Thyroid gland (tissue), 4 donors: ENCODE measurements around the gene TRPM2. TPM values are rescaled to one million over a fixed set of nuclear protein-coding genes. Genes with fewer than 3 reads are reported as not detected.
"Not testable (repeated sequence)": the region's sequence is repeated elsewhere in the genome, so short reads cannot be mapped to it uniquely, and the experiment has no call there.

Experiments used
- DNase-seq, 2 donors: peaks; one replicate each; pipeline ENCODE4 v3.0.0-alpha.2; 2019
- H3K27ac ChIP-seq, 3 donors: fragments of 200-600 bp; sonication (generic); 1 replicate in 2 of 3; 2 replicates in 1 of 3; pipeline ENCODE4 v1.5.1; 2016 to 2019; ENCODE audit warnings: mild to moderate bottlenecking in 1 of 3, moderate library complexity in 1 of 3
- H3K27me3 ChIP-seq: fragments of 200-600 bp; sonication (generic); one replicate; pipeline ENCODE4 v1.5.1; 2019
- H3K36me3 ChIP-seq, 2 donors: fragments of 200-600 bp; sonication (generic); one replicate each; pipeline ENCODE4 v1.5.1; 2016 to 2019
- H3K4me1 ChIP-seq, 2 donors: fragments of 200-600 bp; sonication (generic); one replicate each; pipeline ENCODE4 v1.5.1; 2017 to 2019
- H3K4me3 ChIP-seq, 3 donors: fragments of 200-600 bp; sonication (generic); replicated peaks in 1 of 3; 1 replicate in 2 of 3; 2 replicates in 1 of 3; pipeline ENCODE4 v1.5.1; 2016; ENCODE audit warnings: mild to moderate bottlenecking in 1 of 3
- H3K9me3 ChIP-seq: fragments of 200-600 bp; sonication (generic); one replicate; pipeline ENCODE4 v1.5.1; 2017
- CTCF ChIP-seq, 6 experiments: fragments of 200-600 bp in 3 of 6; fragments of 450-650 bp in 3 of 6; sonication (generic) in 3 of 6; IDR thresholded peaks; one replicate each; pipeline ENCODE4 v1.5.1; 2016 to 2019; ENCODE audit warnings: antibody characterized with exemption in 6 of 6, mild to moderate bottlenecking in 2 of 6, inconsistent platforms in 1 of 6, moderate library complexity in 1 of 6
- POLR2A ChIP-seq, 2 donors: fragments of 450-650 bp; IDR thresholded peaks; one replicate each; pipeline ENCODE4 v1.6.1; 2017; ENCODE audit warnings: antibody characterized with exemption in 2 of 2, mild to moderate bottlenecking in 2 of 2, moderate library complexity in 1 of 2
- WGBS, 2 donors: methylation state at CpG; one replicate each; pipeline ENCODE4 v1.1.5; 2017; 5-methylcytosine and 5-hydroxymethylcytosine counted together
- intact Hi-C: fragments of 100-400 bp; cut with DNase I; formaldehyde crosslinking; loops from one replicate; pipeline ENCODE4 v1.15.1; 2023
- total RNA-seq, 4 donors: library from RNA; depleted of rRNA; stranded (reverse); fragments of >200 nt; gene quantifications; one replicate each; pipeline ENCODE4 v1.2.3, GENCODE V29; 2016

TRPM2 gene
- total RNA-seq, 4 donors from 2014 or later: 0.67 to 2.6 (median 0.88) TPM

GRCh38 chr21:44360159-44360558, 6.7 kb downstream of the TRPM2 start:
- no peak for TF ChIP-seq CTCF (IDR thresholded peaks at IDR 0.05)
- no peak for TF ChIP-seq POLR2A (IDR thresholded peaks at IDR 0.05)
- H3K36me3 ChIP-seq: no peaks in the 10 kb centered on the region
- no peaks in the 10 kb centered on the region for H3K27me3 ChIP-seq
- no peaks in the 10 kb centered on the region for H3K9me3 ChIP-seq
- H3K27ac ChIP-seq: no peak overlapping the region
- no peak for DNase-seq
- H3K4me1 ChIP-seq: no peaks in the 10 kb centered on the region
- H3K4me3 ChIP-seq: no peak overlapping the region
- intact Hi-C loops: loop anchor here (10.0 kb wide), 1 partner anchor 65 kb away; no protein-coding TSS in a partner anchor
- 59 to 65% methylated on average over 8 of the region's 8 CpGs for WGBS, 2 donors

GRCh38 chr21:44361903-44362302, 8.5 kb downstream of the TRPM2 start:
- WGBS, 2 donors: 90 to 94% methylated on average over 5 of the region's 5 CpGs
- H3K4me3 ChIP-seq, H3K27me3 ChIP-seq, H3K27ac ChIP-seq, H3K9me3 ChIP-seq, H3K36me3 ChIP-seq, H3K4me1 ChIP-seq, DNase-seq: not testable (repeated sequence)
- intact Hi-C loops: loop anchor here (10.0 kb wide), 1 partner anchor 63 kb away; no protein-coding TSS in a partner anchor

GRCh38 chr21:44363278-44363677, 9.9 kb downstream of the TRPM2 start:
- DNase-seq: no peak
- TF ChIP-seq POLR2A (IDR thresholded peaks at IDR 0.05): no peak
- TF ChIP-seq CTCF (IDR thresholded peaks at IDR 0.05): no peak
- Histone ChIP-seq H3K27ac (no peak overlapping the region), H3K27me3 (no peaks in the 10 kb centered on the region), H3K4me1 (no peaks in the 10 kb centered on the region), H3K4me3 (no peak overlapping the region), H3K36me3 (no peaks in the 10 kb centered on the region), H3K9me3 (no peaks in the 10 kb centered on the region)
- WGBS, 2 donors: 93 to 96% methylated on average over 1 of the region's 1 CpG
- intact Hi-C loops: loop anchor here (10.0 kb wide), 1 partner anchor 62 kb away; no protein-coding TSS in a partner anchor

- H3K27me3 ChIP-seq: no peaks in the 10 kb centered on the region
- no peaks in the 10 kb centered on the region for H3K4me1 ChIP-seq
- WGBS, 2 donors: 73 to 86% methylated on average over 17 to 19 of the region's 22 CpGs
- intact Hi-C loops: loop anchor here (5.0 to 10.0 kb wide), 2 partner anchors 38 to 60 kb away; no protein-coding TSS in a partner anchor
- no peak overlapping the region for H3K4me3 ChIP-seq
- no peak overlapping the region for H3K27ac ChIP-seq
- no peak for DNase-seq
- H3K9me3 ChIP-seq: no peaks in the 10 kb centered on the region
- TF ChIP-seq CTCF (IDR thresholded peaks at IDR 0.05) (no peak), POLR2A (IDR thresholded peaks at IDR 0.05) (no peak)
- H3K36me3 ChIP-seq: no peaks in the 10 kb centered on the region
These were observed 11.0 kb downstream of the TRPM2 start for GRCh38 chr21:44364151-44365053.

- TF ChIP-seq CTCF (IDR thresholded peaks at IDR 0.05): no peak
- no peak for TF ChIP-seq POLR2A (IDR thresholded peaks at IDR 0.05)
- Histone ChIP-seq H3K4me3 (no peak overlapping the region), H3K4me1 (peaks cover 3 to 4% of the 10 kb centered on the region in 2 donors), H3K9me3 (no peaks in the 10 kb centered on the region), H3K27me3 (no peaks in the 10 kb centered on the region), H3K36me3 (no peaks in the 10 kb centered on the region), H3K27ac (no peak overlapping the region)
- intact Hi-C loops: loop anchor here (5.0 to 10.0 kb wide), 2 partner anchors 37 to 59 kb away; no protein-coding TSS in a partner anchor
- no peak for DNase-seq
- 87 to 90% methylated on average over 9 to 10 of the region's 18 CpGs for WGBS, 2 donors
These were observed 12.0 kb downstream of the TRPM2 start for GRCh38 chr21:44365251-44365966.
